CD4-positive, alpha-beta T cell treated with Interleukin-15 for 1 hour (primary cell): ENCODE results near the gene GCG.

ENCODE experiments used
- DNase-seq: peaks from one replicate; pipeline ENCODE4 v3.0.0-alpha.2; 2020

GCG gene

DNA sequence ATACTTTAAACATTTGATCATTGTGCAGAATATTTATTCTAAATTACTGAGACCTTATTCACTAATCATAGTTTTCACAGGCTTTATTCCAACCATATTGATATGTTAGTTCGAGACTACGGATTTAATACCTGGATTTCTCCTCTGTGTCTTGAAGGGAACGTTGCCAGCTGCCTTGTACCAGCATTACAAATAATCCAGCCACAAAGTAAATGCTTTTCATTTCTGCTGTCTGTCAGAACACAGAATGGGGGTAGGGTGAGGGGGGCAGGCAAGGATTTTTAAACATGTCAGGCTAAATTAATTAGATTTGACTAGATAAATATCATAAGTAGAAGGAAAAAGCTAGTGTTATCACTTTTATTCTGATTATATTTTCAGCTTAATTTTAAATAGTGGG, 3.1 kb downstream of the GCG start:
- no peak for DNase-seq

DNA sequence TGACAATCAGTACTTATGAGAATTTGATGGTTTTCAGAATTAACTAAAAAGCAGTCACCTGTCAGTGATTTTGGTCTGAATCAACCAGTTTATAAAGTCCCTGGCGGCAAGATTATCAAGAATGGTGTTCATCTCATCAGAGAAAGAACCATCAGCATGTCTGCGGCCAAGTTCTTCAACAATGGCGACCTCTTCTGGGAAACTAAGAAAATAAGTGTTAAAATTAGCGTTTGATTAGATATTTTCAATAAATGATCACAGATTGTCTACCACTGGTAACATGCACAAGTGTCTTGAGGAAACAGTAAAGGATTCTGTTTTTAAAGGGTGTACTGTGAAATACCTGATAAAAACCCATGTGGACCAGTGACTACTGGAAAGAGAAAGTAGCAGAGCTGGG, 8.1 kb downstream of the GCG start:
- no peak for DNase-seq

DNA sequence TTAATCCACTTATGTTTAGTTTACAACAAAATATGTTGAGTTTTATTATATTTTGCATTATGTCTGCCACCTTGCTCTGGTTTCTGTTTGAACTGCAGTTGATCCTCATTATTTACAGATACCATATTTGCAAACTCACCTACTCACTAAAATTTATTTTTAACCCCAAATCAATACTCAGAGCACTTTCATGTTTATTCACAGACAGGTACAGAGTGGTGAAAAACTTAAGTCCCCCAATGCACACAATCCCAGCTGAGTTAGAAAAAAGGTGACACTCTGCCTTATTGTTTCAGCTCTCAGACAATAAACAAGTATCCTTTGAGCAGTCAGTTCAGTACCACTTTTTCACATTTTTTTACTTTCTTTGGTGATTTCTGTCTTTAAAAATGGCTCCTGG, 13.7 kb downstream of the GCG start:
- no peak for DNase-seq

DNA sequence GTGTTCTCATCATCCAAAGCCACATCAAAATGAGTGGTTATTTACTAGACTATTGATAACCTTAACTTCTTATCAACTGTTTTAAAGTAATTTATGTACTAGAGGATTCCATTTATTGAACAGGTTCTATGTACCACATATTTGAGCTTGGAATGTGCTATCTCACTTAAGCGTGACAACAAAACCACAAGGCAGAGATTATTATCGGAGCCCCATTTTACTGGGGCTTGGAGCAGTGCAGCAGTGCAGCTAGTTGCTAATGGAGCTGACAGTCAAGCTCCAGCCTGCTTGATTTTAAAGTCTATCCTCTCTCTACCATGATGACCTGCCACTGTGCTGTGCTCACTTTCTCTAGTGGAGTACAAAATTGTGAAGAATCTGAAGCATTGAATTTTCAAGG, 24.6 kb downstream of the GCG start:
- no peak for DNase-seq

DNA sequence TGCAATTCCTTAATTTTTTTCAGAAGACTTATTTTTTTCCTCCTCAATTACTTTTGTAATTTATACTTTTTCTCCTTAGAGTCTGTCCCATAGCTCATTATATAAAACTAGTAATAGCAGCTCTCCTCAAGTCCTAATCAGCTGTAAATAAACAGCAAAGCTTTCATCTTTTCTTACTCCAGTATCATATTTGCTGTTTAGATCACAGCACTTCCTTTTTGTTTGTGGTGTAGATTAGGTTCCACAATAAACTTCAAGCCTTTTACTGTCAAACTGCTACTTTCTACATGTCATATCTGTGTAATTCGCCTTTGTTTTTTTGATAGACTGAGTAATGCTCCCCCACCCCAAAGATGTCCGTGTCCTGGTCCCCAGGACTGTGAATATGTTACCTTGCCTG, 25.5 kb downstream of the GCG start:
- no peak for DNase-seq

DNA sequence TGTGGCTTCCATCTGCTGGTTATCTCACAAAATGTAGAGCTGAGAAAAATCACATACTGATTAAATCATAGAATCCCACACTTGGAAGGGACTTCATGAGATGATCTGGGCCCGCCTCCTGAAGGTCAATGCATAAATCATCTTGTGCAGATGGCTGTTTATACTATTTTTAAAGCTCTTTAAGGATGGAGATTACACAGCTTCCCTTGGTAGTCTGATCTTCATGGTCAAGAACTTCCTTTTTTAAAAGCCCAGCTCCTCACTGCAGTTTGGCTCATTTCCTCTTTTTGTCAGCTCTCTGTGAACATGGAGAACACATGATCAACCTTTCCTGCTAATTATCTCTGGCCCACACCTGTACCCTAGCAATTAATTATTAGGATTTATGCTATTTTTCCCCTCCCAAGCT, 25.9 kb downstream of the GCG start:
- DNase-seq: no peak

DNA sequence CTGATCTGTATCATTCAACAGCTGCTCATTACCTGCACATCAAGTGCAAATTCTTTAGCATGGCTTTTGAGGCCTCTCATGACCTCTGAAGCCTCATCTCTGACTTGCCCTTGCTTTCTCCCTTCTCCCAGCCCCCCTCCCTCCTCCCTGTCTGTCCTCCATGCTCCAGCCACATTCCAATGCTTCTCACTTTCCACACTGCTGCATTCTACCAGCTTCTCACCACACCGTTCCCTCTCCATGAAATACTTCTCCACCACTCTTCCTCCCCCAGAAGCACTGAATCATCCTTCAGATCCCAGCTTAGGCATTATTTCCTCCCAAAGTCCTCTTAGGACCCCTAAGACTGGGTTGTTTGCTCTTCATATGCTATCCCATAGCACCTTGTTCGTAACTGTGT, 26.9 kb downstream of the GCG start:
- no peak for DNase-seq

DNA sequence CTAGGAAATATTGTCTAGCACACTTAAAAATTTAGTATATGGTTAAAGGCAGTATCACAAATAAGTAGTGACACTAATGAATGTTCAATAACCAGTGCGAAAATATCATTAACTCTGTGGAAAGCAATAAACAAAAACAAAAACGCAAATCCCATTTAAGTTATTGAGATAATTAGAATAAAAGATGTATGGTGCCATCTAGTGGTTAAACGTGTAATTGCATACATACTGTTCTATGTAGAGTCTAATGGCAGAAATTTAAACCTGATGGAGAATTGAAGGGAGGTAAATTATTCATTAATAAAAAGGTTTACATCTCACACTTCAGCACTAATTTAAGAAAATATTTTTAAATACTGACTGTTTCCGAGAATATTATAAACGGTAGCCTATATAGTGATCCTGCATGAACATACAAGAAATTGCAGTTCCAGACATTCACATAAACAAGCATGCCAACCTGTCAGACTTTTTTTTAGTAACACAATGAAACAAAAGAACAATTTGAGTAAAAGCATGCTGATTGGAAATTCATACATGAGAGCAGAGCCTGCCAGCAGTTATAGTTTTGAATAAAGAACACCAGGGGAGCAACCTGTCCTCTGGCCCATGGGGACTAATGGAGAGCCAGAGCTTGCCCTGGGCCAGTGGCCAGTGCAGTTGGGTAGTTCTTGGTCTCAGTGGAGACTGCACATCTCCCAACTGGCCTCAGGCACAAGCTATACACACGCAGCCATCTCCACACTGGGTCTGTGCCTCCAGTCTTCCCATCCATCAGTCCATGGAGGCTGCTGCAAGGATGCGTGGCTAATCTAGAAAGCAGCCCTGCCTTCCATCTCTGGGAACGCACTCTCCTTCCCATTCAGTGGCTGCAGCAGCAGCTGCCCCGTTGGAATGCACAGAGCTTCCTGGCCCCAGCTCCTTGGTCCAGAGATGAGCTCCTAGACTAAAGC, 28.0 kb downstream of the GCG start:
- DNase-seq: no peak

DNA sequence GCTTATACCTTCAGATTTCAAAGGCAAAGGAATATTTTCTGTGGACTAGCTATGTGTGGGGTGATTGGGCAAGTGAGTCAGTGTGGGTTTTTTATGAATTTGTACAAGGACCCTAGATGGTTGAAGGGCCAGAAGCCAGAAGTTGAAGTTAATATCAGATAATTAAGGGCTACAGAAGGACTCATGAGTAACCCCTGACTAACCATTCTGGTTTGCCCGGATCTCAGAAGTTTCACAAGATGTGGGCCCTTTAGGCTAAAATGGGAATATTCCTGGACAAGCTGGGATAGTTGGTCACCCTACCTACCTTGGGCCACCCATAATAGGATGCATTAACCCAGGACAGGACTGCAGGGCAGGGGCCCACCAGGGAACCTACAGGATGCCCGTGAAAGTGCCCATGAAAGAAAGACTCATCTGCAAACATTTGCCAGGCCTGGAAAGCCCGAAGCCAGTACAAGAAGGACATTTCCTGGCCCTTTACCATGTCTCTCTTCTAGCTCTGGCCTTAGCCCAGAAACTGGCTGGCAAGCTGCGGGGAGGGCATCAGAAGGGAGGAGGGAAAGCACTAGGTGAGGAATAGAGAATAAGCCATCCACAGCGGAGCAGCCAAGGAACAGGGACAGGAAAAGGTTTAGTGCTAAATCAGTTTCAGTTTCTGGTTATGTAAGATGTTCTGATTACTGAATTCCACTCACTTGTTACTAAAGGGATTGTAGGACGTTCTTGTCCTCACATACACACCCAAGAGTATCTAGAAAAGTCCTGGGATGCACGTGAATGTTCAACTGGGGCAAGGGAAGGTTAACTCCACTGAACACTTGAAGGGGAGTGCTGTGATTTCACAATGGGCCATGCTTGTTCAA, 33.6 kb downstream of the GCG start:
- DNase-seq: no peak

DNA sequence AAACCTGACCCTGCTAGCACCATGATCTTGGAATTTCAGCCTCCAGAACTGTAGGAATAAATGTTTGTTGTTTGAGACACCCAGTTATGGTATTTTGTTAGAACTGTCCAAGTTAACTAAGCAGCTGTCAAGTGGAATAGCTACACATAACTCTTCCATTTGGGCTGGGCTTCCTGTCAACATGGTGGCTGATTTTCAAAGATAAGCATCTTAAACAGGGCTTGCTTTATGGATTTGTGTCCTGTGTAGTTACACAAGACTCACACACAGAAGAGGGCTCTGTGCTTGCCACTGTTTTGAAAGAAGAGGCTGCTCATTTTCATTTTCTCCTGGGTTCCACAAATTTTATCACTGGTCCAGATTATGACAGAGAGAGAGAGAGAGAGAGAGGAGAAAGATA, 35.7 kb downstream of the GCG start:
- no peak for DNase-seq

DNA sequence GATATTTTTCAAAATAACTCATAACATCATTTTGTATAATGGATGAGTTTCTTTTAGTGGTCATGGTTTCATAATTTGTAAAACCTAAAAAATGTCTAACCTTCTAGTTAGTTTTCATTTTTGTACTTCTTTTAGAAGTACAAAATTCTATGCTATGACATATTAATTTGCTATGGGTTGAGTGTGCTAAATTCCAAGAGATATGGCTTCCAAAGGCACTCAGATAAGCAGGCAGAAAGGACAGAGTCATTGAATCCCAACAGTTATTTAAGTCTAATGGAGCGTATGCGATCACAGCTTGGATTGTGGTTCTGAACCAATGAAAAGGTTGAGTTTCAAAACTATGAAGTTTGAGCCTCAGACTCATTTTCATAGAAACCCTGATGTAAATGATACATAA, 37.0 kb downstream of the GCG start:
- no peak for DNase-seq

DNA sequence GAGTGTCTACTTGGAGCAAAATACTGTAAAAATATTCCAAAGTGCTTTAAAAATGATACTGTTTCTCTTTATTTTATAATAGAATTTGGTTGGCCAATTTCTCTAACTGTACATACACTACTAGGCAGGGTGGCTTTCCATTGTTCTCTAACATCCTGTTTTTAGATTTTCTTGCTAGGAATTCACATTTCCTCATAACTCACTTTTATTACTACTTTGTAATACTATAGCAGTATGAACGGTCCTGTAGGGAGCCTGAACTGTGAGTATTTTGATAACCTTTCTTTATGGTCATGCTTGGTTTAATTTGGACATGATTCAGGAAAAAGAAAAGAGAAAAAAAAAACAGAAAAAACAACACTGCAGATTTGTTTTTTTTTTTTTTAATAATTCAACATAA, 37.8 kb downstream of the GCG start:
- DNase-seq: no peak

DNA sequence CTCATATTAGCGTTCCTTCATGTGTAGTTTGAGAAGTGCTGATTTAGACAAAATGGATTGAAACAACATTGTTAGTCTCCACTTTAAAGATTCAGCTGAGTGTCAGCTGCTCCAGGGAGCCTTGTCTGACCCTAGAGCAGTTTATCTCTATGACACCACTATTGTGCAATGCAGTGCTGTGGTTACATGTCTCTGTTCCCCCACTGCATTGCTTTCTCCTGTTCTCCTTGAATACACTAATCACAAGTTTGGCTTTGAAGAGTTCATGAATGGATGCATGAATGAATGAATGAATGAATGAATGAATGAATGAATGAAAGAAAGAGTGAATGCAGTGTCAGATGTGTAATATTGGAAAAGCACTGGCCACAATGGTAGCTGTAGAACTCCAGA, 38.3 kb downstream of the GCG start:
- DNase-seq: no peak

DNA sequence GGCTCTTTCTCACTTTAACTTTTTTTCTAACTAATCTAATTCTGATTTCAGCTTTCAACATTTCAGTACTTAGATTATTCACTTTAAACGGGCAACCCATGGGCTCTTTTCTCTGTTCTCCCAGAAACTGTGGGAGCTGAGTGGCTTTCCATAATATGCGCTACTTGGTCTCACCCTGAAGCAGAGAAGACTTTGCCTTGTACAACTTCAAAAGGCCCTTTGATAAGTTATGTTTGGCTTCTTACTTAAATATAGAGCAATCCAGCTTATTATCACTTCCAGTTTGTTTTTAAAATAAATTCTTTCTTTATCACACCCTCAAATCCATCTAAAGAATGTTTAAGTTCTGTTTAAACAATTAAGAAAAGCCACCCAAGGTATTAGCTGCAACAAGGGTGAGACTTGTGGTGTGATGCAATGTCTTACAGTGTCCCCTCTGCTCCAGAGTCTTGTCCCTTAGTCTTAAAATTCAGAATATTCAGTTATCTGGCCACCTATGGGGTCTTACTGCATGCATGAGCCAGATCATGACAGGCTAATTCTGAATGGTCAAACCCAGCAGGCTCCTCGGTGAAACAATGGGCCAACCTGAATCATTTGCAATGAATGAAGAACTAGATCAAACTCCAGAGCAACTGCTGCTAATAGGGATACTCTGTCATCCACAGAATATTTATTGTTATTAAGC, 38.8 kb downstream of the GCG start:
- DNase-seq: no peak

DNA sequence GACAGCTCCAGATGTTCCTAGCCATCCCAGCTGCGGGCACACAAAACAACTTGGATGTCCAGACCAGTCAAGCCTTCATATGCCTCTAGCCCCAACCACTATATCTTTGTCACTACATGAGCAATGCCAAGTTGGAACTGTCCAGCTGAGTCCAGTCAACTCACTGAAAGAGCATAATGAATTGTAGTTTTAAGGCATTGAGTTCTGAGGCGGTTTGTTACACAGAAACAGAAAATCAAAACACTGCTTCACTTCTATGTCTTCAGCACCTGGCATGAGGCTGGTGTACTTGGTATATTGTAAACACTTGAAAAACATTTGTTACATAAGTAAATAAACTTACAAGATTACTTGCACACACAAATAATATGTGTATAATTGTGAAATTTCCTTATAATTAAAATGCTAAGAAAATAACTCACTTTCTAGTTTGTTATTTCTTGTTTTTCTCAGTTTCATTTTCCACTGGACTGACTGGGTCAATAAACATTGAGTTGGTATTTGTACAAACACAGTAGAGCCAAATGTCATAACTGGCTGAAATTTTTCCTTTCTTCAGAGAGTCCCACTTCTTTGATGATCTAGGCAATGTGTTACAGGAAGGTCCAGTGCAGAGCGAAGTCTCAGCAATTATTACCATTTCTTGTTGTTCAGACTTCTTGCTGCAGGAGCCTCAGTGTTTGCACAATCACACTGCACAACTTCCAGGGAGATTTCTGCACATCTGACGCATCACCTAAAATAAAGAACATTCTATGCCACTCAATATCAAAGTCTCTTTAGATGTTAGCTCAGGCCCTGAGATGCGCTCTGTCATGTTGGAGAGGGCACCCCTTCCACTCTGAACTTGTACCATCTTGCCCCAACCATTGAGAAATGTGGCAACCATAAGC, 39.8 kb downstream of the GCG start:
- no peak for DNase-seq

DNA sequence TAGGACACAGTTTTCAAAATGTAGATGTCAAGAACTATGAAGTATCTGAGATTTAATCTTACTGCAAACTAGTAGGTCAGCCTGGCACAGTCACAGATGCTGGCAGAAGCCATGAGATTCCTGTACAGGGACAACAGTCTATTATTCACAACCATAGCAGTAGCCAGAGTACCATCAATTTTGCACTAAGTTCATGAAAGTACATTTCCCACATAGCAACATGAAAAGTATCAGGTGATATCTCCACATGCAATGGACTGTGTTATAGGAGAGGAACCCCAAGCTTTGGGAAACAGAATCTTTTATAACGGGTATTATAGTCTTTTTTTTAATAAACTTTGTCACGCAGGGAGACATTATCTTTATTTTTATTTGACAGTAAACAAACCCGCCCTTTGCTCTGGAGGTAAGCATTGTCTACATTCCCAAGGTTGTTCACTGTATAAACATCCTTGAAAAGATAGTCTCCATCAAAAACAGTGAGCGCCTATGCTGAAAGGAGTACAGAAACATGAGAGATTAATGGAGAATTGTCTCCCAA, 44.6 kb downstream of the GCG start:
- DNase-seq: no peak

DNA sequence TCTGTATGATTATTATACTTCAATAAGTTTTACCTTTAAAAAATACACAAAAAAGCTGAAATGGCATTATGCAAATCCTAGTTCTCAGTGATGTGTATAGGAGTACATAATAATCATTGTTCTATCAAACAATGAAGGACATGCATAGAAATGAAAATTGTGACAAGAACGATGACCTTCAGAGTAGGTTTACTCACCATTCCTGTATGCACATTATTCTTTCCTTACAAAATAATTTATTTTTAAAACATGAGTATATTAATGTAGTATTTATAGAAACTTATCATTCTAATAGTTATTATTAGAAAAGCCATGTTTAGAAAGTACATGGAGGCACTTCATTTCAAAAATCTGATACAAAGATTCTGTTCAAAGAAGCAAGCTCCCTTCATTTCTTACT, 45.3 kb downstream of the GCG start:
- DNase-seq: no peak

DNA sequence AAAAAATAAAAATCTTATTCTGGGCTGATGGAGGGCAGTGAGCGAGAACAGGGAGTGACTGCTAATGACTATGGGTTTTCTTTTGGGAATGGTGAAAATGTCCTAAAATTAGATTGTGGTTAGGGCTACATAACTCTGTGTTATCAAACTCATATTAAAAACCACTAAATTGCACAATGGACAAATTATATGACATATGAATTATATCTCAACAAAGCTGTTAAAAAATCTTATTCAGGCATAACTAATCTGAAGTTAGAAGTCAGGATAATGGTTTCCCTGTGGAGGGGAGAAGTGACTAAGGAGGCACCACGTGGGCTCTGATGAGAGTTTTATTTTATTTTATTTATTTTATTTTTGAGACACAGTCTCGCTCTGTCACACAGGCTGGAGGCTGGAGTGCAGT, 45.9 kb downstream of the GCG start:
- no peak for DNase-seq

DNA sequence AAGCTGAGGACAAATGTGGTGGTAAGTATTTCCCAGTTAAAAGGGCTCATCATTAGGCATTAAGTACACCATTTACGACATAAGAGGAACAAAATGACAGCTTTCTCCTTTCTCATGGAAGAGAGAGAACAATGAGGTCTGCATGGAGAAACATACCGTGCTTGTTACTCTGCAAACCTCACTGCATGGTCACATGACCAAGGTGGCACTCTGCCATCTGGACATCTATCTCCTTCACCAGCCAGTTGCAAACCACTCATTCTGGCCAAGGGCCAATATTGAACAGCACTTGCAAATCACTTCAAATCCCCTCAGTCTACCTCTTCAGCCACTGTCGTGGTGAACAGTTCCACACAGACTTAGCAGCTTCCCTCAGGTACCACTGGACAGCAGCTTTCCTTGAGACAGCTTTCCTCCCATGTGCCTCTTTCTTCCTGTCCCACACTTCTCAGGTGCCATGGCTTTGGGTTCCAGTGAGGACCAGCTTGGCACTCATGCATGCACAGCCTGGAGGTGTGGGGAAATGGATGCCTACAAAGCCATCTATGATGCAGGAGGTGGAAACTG, 48.5 kb downstream of the GCG start:
- DNase-seq: no peak

DNA sequence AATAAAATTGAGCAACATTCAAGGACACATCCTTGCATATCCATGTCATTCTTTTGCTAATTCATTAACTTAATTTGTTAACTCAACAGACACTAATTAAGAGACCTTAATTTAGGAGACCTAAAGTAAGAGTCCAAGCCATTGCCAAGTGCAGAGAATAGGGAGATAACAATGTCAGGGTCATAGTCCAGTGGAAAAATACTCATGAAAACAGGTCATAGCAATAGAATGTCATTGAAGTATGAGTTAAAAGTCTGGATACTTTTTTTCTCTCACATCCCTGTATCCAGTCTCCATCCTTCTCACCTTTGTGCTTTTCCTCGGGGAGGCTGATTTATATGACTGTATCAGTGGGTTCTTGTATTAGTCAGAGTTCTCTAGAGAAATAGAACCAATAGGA, 51.5 kb downstream of the GCG start:
- no peak for DNase-seq

DNA sequence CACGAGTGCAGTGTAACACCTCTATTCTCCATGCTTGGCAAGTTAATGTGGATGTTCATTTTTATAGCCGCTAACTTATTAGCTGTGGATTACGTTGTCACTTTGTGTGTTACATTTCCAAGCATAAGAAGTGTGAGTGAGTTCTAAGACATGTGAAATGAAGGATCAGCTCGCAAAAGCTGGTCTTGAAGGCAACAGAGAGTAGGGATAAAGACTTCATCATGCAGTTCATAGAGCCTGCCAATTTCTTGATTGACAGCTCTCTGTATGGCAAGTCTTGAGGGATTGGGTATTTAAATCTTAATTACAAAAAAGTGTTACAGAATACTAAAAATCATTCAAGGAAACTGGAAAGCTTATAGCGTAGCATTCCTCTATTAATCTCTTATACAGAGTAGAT, 52.2 kb downstream of the GCG start:
- no peak for DNase-seq
